ENCODE measurements around the gene IFI27L1. TPM values are rescaled to one million over a fixed set of nuclear protein-coding genes. Genes with fewer than 3 reads are reported as not detected.

IFI27L1 gene
- total and polyA plus RNA-seq, 2 of the 13 experiments (the other 11 are each of a cell fraction or from before 2014, with no cell fraction given) = 11.9 to 19.0 TPM

DNA sequence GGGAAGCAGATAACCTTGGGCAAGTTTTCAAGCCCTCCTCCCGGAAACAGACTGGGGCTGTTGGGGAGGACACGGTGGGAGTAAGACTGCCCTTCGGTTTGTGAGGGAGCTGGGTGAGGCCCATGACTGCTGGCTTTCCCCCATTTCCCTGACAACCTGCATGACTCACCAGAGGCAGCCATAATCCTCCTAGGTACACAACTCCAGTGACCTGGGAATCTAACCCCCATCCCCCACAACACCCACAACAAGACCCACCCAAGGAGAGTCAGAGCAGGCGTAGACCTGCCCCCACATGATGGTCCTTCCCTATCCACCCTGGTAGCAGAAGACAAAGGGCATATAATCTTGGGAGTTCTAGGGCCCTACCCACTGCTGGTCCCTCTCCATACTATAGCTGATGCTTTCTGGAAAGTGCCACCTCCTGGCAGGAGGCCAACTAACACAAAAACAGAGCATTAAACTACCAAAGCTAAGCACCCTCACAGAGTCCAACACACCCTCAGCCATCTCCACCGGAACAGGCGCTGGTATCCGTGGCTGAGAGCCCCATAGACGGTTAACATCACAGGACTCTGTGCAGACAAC is 14.9 kb upstream of the IFI27L1 start (continued):
- TF ChIP-seq, protein P1, sequence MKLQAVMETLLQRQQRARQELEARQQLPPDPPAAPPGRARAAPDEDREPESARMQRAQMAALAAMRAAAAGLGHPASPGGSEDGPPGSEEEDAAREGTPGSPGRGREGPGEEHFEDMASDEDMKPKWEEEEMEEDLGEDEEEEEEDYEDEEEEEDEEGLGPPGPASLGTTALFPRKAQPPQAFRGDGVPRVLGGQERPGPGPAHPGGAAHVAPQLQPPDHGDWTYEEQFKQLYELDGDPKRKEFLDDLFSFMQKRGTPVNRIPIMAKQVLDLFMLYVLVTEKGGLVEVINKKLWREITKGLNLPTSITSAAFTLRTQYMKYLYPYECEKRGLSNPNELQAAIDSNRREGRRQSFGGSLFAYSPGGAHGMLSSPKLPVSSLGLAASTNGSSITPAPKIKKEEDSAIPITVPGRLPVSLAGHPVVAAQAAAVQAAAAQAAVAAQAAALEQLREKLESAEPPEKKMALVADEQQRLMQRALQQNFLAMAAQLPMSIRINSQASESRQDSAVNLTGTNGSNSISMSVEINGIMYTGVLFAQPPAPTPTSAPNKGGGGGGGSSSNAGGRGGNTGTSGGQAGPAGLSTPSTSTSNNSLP (IDR thresholded peaks at IDR 0.05; ENCODE audit: low read depth, low read length) = no peak
- TF ChIP-seq ZNF879 (CRISPR knock-in tag; IDR thresholded peaks at IDR 0.05) (no peak), SMYD3 (CRISPR knock-in tag; IDR thresholded peaks at IDR 0.05) (no peak), POGZ (CRISPR knock-in tag; IDR thresholded peaks at IDR 0.05) (0 out of 2 replicates have a peak, but pooled peaks have one; percentile 11), ZNF749 (CRISPR knock-in tag; IDR thresholded peaks at IDR 0.05; ENCODE audit: borderline replicate concordance) (no peak), ERF (CRISPR knock-in tag; IDR thresholded peaks at IDR 0.05) (no peak), PITX1 (CRISPR knock-in tag; IDR thresholded peaks at IDR 0.05) (peak; percentile 21; the same call in 1 of the 2 replicates), ZNF318 (CRISPR knock-in tag; IDR thresholded peaks at IDR 0.05) (no peak), KAT8 (CRISPR knock-in tag; IDR thresholded peaks at IDR 0.05) (no peak), ZNF574 (CRISPR knock-in tag; IDR thresholded peaks at IDR 0.05) (peak; percentile 70)
- TF ChIP-seq, protein P2, sequence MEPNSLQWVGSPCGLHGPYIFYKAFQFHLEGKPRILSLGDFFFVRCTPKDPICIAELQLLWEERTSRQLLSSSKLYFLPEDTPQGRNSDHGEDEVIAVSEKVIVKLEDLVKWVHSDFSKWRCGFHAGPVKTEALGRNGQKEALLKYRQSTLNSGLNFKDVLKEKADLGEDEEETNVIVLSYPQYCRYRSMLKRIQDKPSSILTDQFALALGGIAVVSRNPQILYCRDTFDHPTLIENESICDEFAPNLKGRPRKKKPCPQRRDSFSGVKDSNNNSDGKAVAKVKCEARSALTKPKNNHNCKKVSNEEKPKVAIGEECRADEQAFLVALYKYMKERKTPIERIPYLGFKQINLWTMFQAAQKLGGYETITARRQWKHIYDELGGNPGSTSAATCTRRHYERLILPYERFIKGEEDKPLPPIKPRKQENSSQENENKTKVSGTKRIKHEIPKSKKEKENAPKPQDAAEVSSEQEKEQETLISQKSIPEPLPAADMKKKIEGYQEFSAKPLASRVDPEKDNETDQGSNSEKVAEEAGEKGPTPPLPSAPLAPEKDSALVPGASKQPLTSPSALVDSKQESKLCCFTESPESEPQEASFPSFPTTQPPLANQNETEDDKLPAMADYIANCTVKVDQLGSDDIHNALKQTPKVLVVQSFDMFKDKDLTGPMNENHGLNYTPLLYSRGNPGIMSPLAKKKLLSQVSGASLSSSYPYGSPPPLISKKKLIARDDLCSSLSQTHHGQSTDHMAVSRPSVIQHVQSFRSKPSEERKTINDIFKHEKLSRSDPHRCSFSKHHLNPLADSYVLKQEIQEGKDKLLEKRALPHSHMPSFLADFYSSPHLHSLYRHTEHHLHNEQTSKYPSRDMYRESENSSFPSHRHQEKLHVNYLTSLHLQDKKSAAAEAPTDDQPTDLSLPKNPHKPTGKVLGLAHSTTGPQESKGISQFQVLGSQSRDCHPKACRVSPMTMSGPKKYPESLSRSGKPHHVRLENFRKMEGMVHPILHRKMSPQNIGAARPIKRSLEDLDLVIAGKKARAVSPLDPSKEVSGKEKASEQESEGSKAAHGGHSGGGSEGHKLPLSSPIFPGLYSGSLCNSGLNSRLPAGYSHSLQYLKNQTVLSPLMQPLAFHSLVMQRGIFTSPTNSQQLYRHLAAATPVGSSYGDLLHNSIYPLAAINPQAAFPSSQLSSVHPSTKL (CRISPR knock-in tag; IDR thresholded peaks at IDR 0.05) = 0 out of 2 replicates have a peak, but pooled peaks have one; percentile 25
